Lower leg skin (tissue), 4 donors: Measurements from ENCODE around the gene LIPC. TPM values are rescaled to one million over a fixed set of nuclear protein-coding genes. Genes with fewer than 3 reads are reported as not detected.

Experiments
- DNase-seq, 2 donors: peaks; one replicate each; pipeline ENCODE4 v3.0.0-alpha.2; 2019; ENCODE audit warnings: low spot score in 2 of 2
- H3K4me3 ChIP-seq: fragments of 200-600 bp; sonication (generic); 2 replicates; pipeline ENCODE4 v1.5.1; 2017; ENCODE audit warnings: mild to moderate bottlenecking, low read depth; ENCODE audit not compliant: poor library complexity, severe bottlenecking
- POLR2A ChIP-seq, 2 donors: fragments of 450-650 bp; IDR thresholded peaks; one replicate each; pipeline ENCODE4 v1.6.1; 2016 to 2017; ENCODE audit warnings: antibody characterized with exemption in 2 of 2, mild to moderate bottlenecking in 1 of 2, moderate library complexity in 1 of 2
- WGBS, 2 donors: methylation state at CpG; one replicate each; pipeline ENCODE4 v1.1.5; 2018; 5-methylcytosine and 5-hydroxymethylcytosine counted together
- intact Hi-C: fragments of 100-400 bp; cut with DNase I; formaldehyde crosslinking; loops from one replicate; pipeline ENCODE4 v1.15.0; 2023; ENCODE audit warnings: low total_unique reads
- total RNA-seq, 4 donors: library from RNA; depleted of rRNA; stranded (reverse); fragments of >200 nt; gene quantifications; one replicate each; pipeline ENCODE4 v1.1.0, GENCODE V29; 2016
- TF ChIP-seq, protein P1 (sequence below), 3 donors: fragments of 450-650 bp; IDR thresholded peaks; one replicate each; pipeline ENCODE4 v1.5.1; 2016; ENCODE audit warnings: antibody characterized with exemption in 3 of 3, mild to moderate bottlenecking in 3 of 3, moderate library complexity in 2 of 3

Gene LIPC
- total RNA-seq, 4 donors from 2014 or later = 0.13 to 0.71 TPM; not detected in 2

DNA sequence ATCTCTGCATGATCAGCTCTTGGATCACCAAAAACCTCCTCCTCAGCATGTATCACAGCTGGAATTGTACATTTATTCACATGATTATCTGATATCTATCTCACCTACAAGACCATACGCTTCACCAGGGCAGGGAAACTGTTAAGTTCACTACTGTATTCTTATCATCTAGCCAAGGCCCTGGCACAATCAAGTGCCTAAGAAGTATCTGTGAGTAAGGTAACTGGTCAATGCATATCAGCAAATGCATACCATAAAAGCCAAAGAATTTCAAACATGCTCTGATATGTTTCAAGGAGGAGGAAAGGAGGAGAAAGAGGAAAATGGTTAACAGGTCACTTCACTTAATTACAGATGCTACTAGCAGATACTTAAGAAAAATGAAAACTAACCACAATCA is 158.4 kb downstream of the LIPC start:
- no peak for DNase-seq
- 61 to 88% methylated on average over 1 of the region's 1 CpG for WGBS, 2 donors
- intact Hi-C loops = loop anchor here (10.0 kb wide), 1 partner anchor 1565 kb away; no protein-coding TSS in a partner anchor
- H3K4me3 ChIP-seq = no peak overlapping the region
- no peak for TF ChIP-seq POLR2A (IDR thresholded peaks at IDR 0.05)
- TF ChIP-seq, protein P1, sequence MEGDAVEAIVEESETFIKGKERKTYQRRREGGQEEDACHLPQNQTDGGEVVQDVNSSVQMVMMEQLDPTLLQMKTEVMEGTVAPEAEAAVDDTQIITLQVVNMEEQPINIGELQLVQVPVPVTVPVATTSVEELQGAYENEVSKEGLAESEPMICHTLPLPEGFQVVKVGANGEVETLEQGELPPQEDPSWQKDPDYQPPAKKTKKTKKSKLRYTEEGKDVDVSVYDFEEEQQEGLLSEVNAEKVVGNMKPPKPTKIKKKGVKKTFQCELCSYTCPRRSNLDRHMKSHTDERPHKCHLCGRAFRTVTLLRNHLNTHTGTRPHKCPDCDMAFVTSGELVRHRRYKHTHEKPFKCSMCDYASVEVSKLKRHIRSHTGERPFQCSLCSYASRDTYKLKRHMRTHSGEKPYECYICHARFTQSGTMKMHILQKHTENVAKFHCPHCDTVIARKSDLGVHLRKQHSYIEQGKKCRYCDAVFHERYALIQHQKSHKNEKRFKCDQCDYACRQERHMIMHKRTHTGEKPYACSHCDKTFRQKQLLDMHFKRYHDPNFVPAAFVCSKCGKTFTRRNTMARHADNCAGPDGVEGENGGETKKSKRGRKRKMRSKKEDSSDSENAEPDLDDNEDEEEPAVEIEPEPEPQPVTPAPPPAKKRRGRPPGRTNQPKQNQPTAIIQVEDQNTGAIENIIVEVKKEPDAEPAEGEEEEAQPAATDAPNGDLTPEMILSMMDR (IDR thresholded peaks at IDR 0.05) = no peak

DNA sequence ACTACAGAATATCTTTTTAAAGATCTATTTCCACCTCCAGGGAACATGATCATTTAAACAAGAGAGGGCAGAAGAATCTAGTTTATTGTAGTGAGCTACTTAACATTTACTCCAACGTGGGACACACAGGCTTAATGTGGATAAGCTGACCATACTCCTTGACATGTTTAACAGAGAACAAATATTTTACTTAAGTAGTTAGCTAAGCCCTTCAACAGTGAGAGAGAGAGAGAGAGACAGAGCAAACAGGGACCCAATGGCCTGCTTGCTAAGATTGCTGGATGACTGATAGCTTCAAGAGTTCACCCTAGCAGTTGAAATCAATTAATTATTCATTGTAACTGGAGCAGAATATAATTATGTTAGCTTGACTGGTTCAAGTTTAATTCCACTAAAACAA is 159.1 kb downstream of the LIPC start:
- no peak for DNase-seq
- intact Hi-C loops = loop anchor here (10.0 kb wide), 1 partner anchor 1564 kb away; no protein-coding TSS in a partner anchor
- no peak overlapping the region for H3K4me3 ChIP-seq
- no peak for TF ChIP-seq POLR2A (IDR thresholded peaks at IDR 0.05)
- TF ChIP-seq, protein P1 (IDR thresholded peaks at IDR 0.05) = no peak
- WGBS, 2 donors = 46 to 58% methylated on average over 1 of the region's 1 CpG

DNA sequence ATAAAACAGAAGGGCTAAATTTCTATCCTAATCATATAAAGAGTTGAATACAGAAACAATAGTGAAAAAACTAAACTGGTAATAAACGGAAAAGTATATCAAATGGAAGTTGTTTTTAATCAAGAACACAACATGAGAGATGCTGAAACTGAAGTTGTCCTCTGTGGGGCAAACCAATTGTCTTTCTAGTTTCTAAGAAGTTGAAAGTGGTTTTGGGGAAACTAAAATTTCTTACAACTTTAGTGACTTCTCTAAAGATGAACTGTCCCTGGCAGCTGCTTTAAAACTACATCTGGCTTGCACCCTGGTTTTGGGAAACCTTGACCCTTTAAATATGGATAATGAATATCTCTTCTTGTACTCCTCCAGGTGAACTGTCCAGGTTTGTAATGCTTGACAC is 162.1 kb downstream of the LIPC start:
- TF ChIP-seq POLR2A (IDR thresholded peaks at IDR 0.05) = no peak
- TF ChIP-seq, protein P1 (IDR thresholded peaks at IDR 0.05) = no peak
- H3K4me3 ChIP-seq = no peak overlapping the region
- 94 to 100% methylated on average over 1 of the region's 1 CpG for WGBS, 2 donors
- intact Hi-C loops = loop anchor here (10.0 kb wide), 1 partner anchor 1561 kb away; no protein-coding TSS in a partner anchor
- no peak for DNase-seq

DNA sequence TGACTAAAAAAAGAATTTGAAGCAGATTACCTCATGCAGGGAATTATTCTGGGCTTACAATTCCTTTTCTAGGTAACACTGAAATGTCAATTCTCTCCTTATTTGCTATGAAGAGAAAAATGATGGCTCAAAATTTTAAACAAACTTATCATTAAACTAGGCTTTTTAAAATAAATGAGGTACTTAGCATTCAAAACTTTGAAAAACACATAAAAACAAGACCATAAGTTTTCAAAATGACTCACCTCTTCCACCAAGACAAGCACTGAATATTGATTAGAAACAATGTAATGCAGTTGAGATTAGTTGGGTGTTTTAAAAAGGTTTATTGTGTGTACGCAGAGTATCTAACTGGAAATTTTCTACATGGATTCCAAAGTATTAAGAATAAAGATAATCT is 163.1 kb downstream of the LIPC start:
- DNase-seq = no peak
- intact Hi-C loops = loop anchor here (10.0 kb wide), 1 partner anchor 1560 kb away; no protein-coding TSS in a partner anchor
- TF ChIP-seq POLR2A (IDR thresholded peaks at IDR 0.05) = no peak
- TF ChIP-seq, protein P1 (IDR thresholded peaks at IDR 0.05) = no peak
- 98% methylated on average over 1 of the region's 1 CpG for WGBS, 2 donors
- no peak overlapping the region for H3K4me3 ChIP-seq

DNA sequence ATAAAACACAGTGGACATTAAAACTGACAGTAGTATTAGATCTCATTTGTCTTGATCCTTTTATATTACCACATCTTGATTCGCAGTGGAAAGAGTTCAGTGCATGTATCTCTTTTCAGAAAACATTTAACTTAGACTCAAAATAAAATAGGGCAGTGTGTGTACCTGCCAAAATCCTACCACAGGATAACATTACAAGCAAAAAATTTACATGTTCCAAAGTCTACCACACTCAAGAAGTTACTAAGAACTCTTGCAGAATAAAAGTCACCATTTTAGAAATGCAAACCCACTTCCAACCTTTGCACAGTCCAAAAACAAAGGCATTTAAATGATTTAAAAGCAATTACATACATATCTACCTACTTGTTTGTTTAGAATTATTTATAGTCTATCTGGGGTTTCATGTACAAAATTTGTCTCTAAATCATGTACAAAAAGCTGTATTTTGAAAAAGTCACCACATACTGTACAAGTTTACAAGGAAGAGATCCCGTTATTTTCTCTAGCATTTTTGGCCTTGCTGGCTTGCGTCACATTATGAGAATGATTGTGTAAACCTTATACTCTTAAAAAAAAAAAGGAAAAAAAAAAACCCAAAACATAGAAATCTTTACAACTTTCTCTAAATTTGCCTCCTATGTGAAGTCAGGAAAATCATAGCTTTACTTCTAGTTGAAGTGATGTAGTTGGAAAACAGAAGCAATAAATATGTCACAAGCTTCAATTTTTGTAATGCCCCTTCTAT is 163.9 kb downstream of the LIPC start:
- DNase-seq = no peak
- TF ChIP-seq, protein P1 (IDR thresholded peaks at IDR 0.05) = no peak
- TF ChIP-seq POLR2A (IDR thresholded peaks at IDR 0.05) = no peak
- intact Hi-C loops = loop anchor here (10.0 kb wide), 1 partner anchor 1559 kb away; no protein-coding TSS in a partner anchor
- no peak overlapping the region for H3K4me3 ChIP-seq
- 87 to 96% methylated on average over 3 of the region's 3 CpGs for WGBS, 2 donors
